ENCODE measurements around the gene BAZ2B.

Gene BAZ2B

GRCh38 chr2:159616286-159616701 lies at the start of gene BAZ2B:
Gene BAZ2B, minus strand, starts transcription at chr2:159616548. Its CDS starts 137,829 bp downstream, at chr2:159478719.
- TF ChIP-seq ZNF274 (IDR thresholded peaks at IDR 0.05; ENCODE audit: low read depth, low read length) = no peak
- peak within 1 kb of the TSS; percentile 78 for H3K4me3 ChIP-seq (ENCODE audit: low read length)

DNA sequence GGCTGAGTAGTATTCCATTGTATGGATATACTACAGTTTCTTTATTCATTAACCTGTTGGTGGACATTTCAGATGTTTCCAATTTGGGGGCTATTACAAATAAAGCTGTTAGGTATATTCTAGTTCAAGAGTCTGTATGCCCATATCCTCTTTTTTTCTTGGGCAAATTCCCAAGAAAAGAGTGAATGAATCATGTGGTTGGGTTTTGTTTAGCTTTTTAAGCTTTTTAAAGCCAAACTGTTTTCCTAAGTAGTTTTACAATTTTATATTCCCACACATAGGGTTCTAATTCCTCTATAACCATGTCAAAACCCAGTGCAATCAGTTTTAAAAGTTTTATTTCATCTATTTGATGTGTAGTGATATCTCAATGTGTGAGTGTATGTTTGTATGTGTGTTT lies 44.9 kb upstream of the BAZ2B start:
- TF ChIP-seq ZNF274 (IDR thresholded peaks at IDR 0.05; ENCODE audit: low read depth, low read length) = no peak
- no peak overlapping the region for H3K4me3 ChIP-seq (ENCODE audit: low read length)

DNA sequence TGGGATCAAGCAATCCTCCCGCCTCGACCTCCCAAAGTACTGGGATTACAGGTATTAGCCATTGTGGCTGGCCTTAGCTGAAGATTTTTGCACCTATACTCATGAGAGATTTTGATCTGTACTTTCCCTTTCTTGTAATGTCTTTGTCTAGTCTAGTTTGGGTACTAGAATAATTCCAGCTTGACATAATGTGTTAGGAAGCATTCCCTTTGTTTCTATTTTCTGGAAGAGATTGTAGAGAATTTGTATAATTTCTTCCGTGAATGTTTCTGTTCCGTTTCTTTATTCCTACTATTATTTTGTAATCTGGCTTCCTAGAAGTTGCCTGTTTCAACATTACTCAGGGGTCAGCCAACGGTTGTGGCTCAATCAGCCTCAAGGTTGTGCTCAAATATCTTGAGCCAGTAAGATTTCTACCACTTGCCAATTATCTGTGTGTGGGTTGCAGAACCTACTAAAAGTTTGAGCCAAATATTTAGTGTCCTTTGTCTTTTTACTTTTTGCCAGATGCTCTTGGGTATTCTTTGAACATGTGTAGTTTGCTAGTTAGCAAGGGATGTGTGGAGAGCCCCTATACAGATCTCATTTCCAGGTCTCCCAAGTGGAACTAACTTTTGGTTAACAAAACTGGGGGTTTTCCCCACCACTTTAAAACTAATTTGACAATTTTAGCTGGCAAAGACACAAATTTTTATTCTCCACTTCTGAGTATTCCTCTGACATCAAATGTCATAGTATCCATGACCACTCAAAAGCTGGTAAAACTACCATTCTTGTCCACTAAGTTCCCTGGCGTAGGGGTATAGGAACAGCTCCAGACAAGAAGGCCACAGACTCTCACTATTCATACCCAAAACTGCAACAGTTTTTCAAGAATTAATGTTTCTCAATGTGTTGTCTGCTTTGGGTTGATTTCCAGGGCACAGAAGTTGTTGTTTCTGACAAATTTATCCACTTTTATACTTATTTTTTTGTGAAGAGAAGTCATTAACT lies 42.8 kb upstream of the BAZ2B start:
- TF ChIP-seq ZNF274 (IDR thresholded peaks at IDR 0.05; ENCODE audit: low read depth, low read length) = no peak
- H3K4me3 ChIP-seq (ENCODE audit: low read length) = no peak overlapping the region

GRCh38 chr2:159653962-159654361 lies 37.6 kb upstream of the BAZ2B start:
- no peak overlapping the region for H3K4me3 ChIP-seq (ENCODE audit: low read length)
- no peak for TF ChIP-seq ZNF274 (IDR thresholded peaks at IDR 0.05; ENCODE audit: low read depth, low read length)

DNA sequence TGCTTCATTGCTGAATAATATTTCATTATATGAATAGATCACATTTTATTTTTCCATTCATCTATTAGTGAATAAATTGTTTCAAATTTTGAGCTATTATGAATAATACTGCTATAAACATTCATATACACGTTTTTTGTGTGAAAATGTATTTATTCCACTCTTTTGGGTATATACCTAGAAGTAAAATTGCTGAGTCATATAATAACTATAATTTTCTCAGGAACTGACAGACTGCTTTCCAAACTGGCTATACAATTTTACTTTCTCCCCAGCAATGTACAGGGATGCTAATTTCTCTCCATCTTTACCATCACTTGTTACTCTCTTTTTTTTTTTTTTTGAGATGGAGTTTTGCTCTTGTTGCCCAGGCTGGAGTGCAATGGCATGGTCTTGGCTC lies 35.5 kb upstream of the BAZ2B start:
- TF ChIP-seq ZNF274 (IDR thresholded peaks at IDR 0.05; ENCODE audit: low read depth, low read length) = no peak
- no peak overlapping the region for H3K4me3 ChIP-seq (ENCODE audit: low read length)

DNA sequence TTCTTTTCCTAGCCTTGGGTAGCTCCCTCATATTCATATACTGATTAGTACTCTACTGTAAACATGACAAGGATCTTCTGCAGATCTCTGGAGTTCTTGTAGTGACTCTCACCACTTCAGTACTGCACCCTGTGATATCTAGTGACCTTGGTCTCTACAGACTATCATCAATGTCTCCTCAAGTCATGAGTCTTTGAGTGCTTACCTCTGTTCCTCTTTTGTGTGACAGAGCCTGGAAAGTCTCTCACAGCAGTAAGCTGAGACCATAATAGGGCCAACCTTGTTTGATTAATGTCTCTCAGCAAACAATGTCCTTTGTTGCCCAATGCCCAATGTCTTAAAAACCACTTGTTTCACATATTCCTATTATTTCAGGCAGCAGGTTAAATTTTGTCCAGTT lies 34.2 kb upstream of the BAZ2B start:
- H3K4me3 ChIP-seq (ENCODE audit: low read length) = no peak overlapping the region
- no peak for TF ChIP-seq ZNF274 (IDR thresholded peaks at IDR 0.05; ENCODE audit: low read depth, low read length)

DNA sequence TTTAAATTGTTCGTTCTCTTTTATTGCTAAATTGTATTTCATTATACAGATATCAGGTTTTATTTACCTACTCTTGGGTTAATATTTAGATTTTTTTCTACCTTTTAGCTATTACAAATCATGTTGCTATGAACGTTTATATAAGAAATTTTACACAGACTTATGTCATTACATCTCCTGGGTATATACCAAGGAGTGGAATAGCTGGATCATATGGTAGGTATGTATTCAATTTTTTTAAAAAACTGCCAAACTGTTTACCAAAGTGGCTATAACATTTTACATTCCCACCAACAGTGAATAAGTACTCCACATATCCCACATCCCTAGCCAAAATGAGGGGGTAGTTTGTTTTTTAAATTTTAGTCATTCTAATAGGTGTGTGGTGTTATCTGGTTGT lies 32.3 kb upstream of the BAZ2B start:
- H3K4me3 ChIP-seq (ENCODE audit: low read length) = no peak overlapping the region
- TF ChIP-seq ZNF274 (IDR thresholded peaks at IDR 0.05; ENCODE audit: low read depth, low read length) = no peak

DNA sequence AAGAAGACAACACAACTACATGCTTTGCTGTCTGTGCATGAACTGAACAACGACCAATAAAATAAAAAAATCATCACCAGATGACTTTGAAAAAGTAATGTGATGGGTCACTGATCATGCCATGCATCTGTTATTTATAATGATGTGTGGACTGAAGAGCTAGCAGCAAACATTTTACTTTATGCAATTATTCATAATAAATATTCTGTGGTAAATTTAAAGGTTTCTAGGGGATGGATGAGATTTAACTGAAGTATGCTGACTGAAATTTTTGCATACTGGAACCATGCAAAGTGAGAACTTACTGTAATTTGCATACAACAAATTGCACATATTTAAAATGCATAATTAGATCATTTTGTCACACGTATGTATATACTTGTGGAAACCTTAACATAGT lies 31.3 kb upstream of the BAZ2B start:
- TF ChIP-seq ZNF274 (IDR thresholded peaks at IDR 0.05; ENCODE audit: low read depth, low read length) = no peak
- no peak overlapping the region for H3K4me3 ChIP-seq (ENCODE audit: low read length)

GRCh38 chr2:159640176-159640575 lies 23.8 kb upstream of the BAZ2B start:
- TF ChIP-seq ZNF274 (IDR thresholded peaks at IDR 0.05; ENCODE audit: low read depth, low read length) = no peak

DNA sequence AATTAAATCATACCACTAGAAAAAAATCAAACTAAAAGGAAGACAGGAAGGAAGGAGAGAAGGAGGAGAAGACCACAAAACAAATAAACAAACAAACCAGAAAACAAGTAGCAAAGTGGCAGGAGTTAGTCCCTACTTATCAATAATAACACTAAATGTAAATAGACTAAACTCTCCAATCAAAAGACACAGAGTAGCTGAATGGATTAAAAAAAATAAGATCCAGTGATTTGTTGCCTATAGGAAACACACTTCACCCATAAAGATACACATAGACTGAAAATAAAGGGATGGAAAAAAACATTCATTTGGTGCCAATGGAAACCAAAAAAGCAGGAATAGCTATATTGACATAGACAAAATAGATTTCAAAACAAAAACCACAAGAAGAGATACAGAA lies 23.4 kb upstream of the BAZ2B start:
- H3K4me3 ChIP-seq (ENCODE audit: low read length) = no peak overlapping the region

More at GRCh38 chr2:159640176-159640575, 23.8 kb upstream of the BAZ2B start:
- no peak overlapping the region for H3K4me3 ChIP-seq (ENCODE audit: low read length)

GRCh38 chr2:159639071-159639470 lies 22.7 kb upstream of the BAZ2B start:
- no peak for TF ChIP-seq ZNF274 (IDR thresholded peaks at IDR 0.05; ENCODE audit: low read depth, low read length)
- H3K4me3 ChIP-seq (ENCODE audit: low read length) = no peak overlapping the region

More for the DNA sequence above, 23.4 kb upstream of the BAZ2B start:
- TF ChIP-seq ZNF274 (IDR thresholded peaks at IDR 0.05; ENCODE audit: low read depth, low read length) = no peak

DNA sequence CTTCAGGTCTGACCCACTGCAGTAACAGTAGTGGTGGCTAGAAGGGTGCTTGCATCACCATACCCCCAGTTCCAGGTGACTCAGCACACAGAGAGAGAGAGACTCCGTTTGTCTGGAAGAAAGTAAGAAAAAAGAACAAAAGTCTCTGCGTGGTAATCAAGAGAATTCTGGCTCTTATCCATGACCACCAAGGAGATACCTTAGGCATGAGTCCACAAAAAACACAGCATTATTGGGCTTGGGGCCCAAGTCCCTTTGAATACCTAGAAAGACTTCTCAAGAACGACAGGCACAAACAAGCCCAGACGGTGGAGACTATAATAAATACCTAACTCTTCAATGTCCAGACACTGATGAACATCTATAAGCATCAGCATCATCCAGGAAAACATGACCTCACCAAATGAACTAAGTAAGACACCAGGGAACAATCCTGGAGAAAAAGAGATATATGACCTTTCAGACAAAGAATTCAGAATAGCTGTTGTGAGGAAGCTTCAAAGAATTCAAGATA lies 21.7 kb upstream of the BAZ2B start:
- H3K4me3 ChIP-seq (ENCODE audit: low read length) = no peak overlapping the region
- no peak for TF ChIP-seq ZNF274 (IDR thresholded peaks at IDR 0.05; ENCODE audit: low read depth, low read length)

- no peak for TF ChIP-seq ZNF274 (IDR thresholded peaks at IDR 0.05; ENCODE audit: low read depth, low read length)
- H3K4me3 ChIP-seq (ENCODE audit: low read length) = no peak overlapping the region
These were observed 20.9 kb upstream of the BAZ2B start for GRCh38 chr2:159637240-159637639.

DNA sequence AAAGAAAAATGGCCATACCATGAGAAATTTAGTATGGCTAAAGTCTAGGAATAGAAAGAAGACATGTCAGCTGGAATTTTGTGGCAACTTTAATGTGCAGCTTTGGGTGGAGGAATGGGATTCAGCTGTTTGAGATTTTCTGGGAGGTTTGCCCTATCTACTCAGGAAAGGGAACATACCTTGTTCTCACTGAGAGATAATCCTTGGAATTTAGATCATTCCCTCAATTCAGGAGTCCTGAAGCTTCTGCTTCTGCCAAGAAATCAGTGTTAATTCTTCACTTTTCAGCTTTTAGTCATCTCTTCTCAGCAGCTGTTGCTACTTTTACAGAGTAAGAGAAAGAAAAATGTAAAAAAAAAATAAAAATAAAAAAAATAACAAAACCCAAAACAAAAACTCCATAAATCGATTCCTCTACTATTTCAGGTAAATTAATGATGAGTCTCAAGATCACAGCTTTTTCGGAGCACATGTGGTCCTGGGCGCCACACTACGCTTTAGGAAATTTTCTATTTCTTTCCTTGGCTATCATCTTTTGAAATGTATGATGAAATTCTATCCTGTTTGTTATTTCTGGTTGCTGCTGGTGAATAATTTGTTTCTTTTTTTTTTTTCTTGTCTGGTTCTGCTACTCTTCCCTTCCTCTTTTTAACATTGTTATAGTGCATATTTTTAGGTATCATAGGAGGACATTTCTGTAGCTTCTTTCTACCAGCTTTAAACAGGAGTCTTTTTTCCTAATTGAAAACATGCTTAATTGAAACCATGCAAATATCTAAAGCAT lies 18.9 kb upstream of the BAZ2B start:
- no peak overlapping the region for H3K4me3 ChIP-seq (ENCODE audit: low read length)
- no peak for TF ChIP-seq ZNF274 (IDR thresholded peaks at IDR 0.05; ENCODE audit: low read depth, low read length)

Measured in GM08714 (cell line).